LNCAP (cell line): ENCODE data around the gene PHKB.

Experiments used
- CTCF ChIP-seq: fragments of 450-650 bp; IDR thresholded peaks from 2 replicates; pipeline ENCODE4 v1.5.1; 2017; ENCODE audit warnings: mild to moderate bottlenecking

The PHKB gene

GRCh38 chr16:47719713-47720112 is 258.6 kb downstream of the PHKB start:
- TF ChIP-seq CTCF = no peak

GRCh38 chr16:47721006-47721637 is 260.0 kb downstream of the PHKB start:
- no peak for TF ChIP-seq CTCF

GRCh38 chr16:47722046-47722445 is 260.9 kb downstream of the PHKB start:
- no peak for TF ChIP-seq CTCF

GRCh38 chr16:47724115-47724785 is 263.1 kb downstream of the PHKB start:
- no peak for TF ChIP-seq CTCF

GRCh38 chr16:47725188-47725695 is 264.1 kb downstream of the PHKB start:
- no peak for TF ChIP-seq CTCF

GRCh38 chr16:47726031-47726675 is 265.0 kb downstream of the PHKB start:
- no peak for TF ChIP-seq CTCF

GRCh38 chr16:47727131-47727530 is 266.0 kb downstream of the PHKB start:
- no peak for TF ChIP-seq CTCF
